Germinal center (tissue), 1 donor: ENCODE data around the gene LMO2.
"Not testable (repeated sequence)": the region's sequence is repeated elsewhere in the genome, so short reads cannot be mapped to it uniquely, and the experiment has no call there.

ENCODE experiments used
- DNase-seq: peaks from one replicate; pipeline ENCODE4 v3.0.0; 2012; ENCODE audit warnings: mixed read lengths, low spot score

LMO2 gene

DNA sequence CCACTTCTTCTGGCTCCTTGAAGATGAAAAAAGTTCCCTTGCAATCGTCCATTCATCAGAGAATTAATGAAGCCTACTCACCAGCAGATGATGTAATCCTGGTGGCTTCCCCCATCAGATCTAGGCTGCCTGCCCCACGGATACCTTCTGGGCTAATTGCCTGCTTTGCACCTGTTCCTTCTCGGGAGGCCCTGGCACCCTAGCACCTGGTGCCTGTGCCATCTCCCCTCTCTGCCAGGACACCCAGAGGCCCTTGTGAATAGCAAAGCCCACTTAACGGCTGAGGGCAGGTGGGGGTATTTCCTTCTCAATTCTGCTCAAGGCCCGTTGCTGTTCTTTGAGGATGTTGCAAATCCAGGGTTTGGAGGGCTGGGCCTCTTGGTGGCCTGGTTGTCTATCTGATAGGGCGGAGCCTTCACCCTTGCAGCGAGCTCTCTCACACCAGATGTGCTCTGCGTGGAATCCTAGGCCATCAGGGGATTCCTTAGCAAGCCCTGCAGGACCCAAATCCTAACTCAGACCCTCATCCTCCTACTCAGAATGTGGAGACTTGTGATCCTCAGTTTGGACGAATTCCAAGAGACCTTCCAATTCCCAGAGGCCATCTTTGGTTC is at the start of gene LMO2:
TSS of gene LMO2 (minus strand) at position 363 of the 614 bp plus-strand sequence. CDS start 22,360 bp downstream, outside the sequence.
- peak; percentile 42 for DNase-seq

DNA sequence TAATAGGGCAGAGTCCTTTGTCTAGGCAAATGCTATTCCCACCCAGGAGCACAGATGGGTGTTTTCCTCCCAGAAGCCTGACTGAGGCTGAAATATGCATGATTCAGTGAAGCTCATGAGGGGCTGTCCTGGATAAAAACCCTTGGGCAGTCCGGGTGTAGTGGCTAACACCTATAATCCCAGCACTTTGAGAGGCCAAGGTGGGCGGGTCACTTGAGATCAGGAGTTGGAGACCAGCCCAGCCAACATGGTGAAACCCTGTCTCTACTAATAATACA is 48.6 kb upstream of the LMO2 start:
- no peak for DNase-seq

DNA sequence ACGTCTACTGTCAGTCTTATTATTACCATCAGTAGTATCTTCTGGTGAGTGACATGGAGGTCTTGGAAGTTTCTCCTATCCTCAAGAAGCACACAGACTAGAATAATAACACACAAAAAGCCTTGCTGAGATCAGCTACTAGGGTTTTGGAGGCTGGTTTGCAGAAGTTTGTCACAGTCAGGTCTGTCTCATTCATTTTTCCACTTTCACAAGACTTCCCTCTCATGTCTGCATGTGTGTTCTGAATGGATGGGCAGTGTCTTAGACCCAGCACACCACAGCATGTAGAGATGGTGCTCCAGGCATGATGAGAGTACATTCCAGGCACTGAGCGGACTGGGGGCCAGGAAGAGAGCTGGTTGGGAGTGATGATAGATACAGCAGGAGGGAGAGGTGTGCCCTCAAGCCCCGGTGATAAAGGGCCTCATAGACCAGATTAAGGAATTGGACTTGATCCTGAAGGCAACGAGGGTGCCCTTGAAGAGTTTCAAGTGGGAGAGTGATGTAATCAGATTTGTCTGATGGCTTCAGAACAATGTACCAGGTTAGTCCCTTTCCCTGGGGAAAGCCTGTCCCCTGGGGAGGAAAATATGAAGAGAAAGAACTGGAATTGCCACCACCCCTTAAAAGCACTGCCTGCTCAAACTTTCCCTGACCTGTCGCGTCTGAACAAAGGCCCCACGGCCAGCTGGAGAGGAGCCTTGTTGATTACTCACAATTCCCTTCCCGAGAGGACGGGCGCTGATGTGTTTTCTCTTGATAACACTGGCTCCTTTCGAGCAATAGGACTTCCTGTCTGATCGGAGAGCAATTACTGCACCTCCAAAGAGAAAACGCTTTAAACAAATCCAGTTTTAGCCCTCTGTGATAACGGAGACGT is 45.1 kb upstream of the LMO2 start:
- DNase-seq = no peak

DNA sequence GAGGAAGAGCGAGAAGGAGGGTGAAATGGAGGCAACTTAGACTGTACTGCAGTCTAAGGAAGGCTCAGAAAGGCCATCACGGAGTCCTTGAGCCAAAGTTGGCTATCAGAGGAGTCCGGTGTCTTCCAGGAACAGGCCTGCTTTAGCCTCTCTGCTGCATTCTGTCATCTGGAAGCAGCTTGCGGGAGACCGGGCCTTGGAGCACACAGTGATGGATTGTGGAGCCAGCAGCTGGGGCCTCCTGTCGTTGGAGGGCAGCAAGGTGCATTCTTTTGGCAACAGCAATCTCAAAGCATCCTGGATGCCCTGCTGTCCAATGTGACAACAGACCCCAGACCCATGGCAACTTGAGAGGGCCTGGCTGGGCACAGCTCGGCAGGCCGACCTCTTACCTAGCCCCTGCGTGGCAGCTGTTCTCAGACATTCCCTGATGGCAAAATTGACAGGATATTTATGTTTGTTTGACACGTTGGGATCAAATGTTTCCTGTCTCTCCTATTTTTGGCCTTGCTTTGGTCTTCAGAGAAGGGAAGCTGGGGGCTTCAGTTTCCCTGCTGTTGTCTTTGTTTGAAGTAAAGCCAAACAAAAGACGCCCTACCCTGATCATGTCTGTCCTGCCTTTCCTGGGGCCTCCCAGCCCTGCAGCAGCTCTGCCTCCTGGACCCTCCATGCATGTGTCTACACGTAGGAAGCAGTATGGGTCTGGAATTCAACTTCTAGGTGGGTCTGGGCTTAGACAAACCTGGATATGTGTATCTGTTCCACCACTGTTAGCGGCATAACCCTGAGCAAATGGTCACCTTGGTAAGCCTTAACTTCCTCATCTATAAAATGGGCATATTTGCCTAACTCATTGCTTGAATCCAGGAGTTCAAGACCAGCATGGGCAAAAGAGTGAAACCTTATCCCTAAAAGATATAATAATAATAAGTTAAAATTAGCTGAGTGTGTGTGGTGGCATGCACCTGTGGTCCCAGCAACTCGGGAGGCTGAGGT is 43.9 kb upstream of the LMO2 start:
- no peak for DNase-seq

DNA sequence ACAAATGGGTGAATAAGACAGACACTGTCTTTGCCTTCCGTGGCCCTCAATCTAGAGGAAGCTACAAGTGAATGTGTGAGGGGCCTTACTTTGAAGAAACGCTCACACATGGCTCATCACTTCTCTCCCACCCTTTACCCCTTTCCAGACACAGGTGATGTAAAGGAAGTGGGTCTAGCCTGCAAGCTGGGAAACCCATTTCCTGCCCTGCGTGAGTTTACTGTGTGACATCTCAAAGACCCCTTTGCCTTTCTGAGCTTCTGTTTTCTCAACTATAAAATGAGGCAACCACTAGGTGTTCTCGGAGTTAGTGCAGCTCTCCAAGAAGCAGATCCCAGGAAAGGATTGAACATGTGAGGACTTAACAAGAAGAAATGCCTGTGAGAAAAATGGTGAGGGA is 43.1 kb upstream of the LMO2 start:
- DNase-seq = no peak

DNA sequence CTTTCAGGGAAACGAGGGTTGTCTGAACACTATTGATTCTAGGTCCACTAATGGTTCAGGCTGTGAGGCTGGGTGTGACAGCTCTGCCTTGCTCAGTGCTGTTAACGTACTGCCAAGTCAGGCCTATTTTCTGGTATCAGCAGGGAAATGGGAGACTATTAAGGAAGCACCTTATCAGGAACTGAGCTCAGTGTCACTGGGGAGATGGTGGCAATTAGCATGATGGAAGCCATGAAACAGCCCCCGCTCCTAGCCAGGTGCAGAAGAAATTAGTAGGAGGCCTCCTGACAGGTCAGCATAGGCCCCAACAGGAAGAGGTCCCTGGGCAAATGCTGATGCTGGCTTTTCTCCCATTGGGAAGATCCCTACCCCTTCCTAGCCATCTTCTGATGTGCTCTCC is 42.6 kb upstream of the LMO2 start:
- DNase-seq = no peak

DNA sequence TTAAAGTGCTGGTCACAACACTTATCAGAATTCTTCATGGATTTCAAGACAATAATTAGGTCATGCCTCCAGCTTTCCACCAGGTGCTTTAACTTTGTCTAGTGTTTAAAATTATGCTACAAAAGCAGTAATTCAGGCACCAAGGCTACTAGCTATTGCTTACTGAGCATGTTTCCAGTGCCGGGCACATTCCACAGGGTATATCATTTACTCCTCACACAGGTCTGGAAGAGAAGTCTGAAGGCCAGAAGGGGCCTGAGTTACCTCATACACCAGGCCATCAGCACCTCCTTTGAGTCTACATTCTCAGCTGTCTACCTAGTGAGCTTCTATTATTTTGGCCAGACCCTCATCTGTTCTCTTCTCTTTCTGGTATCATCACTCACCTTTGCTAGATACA is 41.7 kb upstream of the LMO2 start:
- no peak for DNase-seq

DNA sequence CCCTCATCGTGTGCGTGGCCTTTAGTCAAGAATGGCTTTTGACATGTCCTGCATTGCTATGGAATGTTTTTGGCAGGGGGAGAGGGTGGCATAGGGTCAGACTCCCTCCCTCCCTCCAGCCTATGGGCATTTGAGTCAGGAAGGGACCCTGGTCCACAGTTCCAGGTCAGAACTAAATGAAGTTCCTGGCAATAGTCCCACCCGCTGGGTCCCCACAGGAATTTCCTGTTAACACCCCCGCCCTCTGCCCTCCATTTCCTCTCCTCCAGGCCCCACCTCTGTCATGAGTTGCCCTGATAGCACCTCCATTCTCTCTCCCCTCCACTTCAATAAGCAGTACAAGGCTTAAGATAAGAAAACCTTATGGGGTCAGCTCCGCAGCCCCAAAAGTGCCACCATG is 40.8 kb upstream of the LMO2 start:
- DNase-seq = no peak

DNA sequence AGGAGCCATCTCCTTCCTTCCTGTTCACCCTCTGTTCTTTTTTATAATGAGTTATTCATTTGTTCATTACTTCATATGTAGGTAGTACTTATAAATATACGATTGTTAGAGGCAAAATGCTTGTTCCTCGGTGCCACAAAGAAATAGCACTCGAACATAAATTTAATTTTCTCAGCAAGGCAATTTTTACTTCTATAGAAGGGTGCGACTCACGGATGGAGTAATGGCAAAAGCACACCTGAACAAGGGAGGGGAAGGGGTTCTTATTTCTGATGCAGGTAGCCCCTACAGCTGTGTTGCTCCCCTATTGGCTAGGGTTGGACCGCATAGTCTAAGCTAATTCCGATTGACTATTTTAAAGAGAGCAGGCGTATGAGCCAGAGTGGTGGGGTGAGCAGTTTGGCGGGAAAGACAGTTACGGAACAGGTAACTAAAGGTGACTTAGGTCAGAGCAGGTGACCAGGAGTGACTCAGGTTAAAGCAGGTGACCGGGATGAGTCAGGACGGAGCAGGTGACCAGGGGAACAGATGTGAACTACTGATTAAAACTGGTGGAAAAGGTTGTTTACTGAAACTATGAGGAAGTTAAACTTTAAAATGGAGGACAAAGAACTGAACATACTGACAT is 40.0 kb upstream of the LMO2 start:
- DNase-seq = not testable (repeated sequence)

DNA sequence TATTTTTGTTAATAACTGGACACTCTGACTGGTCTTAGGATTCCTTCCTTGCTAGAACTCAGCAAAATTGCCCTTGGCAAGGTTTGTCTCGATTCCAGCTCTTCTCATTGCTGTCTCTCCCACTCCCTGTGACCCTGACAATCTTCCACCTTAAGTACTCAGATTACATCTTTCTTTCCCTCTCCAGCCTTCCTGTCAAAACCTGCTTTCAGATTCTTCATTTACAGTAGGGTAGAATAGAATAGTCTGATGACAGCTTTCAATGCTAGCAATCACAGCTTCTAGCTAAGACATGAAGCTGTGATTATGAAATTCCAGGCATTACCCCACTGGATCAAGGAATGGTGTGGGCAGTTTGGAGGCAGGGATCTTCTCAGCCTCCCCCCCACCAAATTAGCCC is 39.2 kb upstream of the LMO2 start:
- DNase-seq = no peak

DNA sequence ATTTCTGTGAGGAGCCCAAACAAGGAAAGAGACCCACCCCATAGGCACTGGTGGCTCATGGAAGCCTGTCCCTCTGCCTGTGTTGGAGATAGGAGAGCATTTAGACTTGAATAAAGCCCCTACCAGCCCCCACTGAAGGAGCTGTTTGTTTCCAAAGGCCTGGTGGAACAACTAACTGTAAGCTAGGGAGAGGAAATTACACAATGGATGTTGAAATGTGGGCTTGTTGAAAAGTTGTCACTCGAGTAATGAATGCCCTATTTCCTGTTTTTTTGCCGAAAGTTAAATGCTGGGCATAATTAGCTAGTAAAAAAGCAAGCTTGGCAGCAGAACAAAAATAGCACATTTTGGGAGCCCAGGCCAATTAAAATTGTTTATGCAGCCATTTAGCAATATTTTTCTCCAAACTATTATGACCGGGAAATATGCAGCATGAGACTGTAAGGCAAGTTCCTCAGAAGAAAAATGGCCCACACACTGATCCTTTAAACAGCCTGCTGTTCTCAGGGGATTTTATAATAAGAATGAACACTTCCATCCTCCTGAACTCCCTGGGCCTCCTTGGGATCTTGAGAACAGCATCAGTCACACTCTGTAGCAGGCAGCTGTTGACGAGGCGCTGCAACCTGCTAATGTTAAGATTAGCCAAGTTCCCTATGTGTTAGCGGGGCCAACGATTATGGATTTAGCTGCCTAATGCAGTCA is 38.6 kb upstream of the LMO2 start:
- no peak for DNase-seq

DNA sequence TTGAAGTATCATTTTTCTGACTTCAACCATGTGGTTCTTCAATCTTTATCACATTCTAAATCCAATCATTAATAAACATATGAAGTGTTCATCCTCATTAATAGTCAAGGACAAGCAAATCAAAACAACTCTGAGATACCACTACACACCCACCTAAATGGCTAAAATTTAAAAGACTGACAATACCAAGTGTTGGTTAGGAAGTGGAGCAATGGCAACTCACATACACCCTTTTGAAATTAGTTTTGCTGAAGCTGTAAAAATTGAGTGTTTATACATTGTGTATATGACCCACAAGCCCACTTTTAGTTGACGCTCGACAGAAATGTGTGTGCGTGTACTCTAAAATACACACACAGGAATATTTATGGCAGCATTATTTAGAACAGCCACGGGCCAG is 36.7 kb upstream of the LMO2 start:
- no peak for DNase-seq

DNA sequence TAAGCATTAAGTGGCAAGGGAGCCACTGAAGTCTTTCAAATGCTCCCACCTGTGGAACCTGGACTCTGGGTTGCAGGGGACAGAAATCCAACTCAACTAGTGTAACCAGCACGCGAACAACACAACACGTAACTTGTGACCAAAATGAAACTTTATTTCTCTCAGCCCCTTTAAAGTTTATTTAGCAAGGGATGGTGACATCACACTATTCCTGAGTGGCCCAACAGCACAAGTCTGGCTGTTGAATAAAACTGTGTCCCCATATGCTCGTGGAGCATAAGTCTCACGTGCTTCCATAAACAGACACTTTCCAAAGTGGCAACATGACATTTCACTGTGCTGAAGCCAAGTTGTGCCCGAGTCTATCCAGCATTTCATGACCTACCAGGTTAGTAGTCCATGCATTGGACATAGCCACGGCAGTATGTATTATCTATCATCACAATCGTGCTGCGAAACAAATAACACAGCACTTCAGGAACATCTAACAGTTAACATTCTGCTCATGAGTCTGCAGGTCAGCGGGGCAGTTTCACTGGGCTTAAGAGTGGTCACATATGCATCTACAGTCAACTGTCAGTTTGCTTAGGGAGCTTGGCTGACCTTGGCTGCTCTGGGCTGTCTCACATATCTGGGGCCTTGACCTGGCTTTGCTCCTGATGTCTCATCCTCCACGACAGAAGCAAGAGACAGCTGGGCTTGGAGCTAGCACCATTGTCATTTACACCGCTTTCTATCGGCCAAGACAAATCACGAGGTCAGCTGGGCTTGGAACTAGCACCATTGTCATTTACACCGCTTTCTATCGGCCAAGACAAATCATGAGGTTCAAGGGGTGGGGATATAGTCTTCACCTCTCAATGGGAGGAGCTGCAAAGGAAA is 35.0 kb upstream of the LMO2 start:
- no peak for DNase-seq

DNA sequence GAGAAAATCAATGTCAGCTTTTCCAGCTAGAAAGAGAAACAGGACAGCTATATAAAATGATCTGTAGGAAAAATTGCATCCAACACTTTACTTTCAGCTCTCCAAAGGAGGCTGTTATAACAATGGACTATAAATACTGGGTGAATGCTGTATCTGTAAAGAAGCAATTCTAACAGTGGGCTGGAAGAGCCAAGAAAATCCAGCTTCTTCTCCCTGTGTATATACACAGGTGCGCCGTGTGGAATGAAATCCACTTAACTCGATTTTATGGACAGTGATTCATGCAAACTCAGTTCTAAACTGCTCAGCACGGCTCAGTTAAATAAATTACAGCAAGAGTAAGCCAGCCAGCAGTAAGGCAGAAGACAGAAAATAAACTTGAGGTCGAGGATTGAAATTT is 32.5 kb upstream of the LMO2 start:
- DNase-seq = no peak

DNA sequence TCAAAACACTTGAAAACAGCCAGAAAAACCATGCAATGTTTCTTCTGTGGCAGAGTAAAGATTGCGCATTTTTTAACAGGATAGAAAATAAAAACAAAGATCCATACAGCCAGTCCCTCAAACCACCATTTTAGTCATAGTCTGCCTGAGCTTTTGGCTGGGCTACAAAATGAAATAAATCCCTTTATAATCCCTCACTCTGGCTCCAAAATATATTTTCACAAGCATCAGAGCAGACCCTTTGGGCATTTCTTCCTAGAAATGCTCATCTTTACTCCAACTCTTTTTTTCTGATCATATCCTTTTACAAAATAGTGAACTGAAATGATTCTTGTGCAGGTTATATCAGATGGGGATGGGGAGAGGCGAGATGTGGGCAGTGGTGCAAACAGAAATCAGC is 31.8 kb upstream of the LMO2 start:
- no peak for DNase-seq

DNA sequence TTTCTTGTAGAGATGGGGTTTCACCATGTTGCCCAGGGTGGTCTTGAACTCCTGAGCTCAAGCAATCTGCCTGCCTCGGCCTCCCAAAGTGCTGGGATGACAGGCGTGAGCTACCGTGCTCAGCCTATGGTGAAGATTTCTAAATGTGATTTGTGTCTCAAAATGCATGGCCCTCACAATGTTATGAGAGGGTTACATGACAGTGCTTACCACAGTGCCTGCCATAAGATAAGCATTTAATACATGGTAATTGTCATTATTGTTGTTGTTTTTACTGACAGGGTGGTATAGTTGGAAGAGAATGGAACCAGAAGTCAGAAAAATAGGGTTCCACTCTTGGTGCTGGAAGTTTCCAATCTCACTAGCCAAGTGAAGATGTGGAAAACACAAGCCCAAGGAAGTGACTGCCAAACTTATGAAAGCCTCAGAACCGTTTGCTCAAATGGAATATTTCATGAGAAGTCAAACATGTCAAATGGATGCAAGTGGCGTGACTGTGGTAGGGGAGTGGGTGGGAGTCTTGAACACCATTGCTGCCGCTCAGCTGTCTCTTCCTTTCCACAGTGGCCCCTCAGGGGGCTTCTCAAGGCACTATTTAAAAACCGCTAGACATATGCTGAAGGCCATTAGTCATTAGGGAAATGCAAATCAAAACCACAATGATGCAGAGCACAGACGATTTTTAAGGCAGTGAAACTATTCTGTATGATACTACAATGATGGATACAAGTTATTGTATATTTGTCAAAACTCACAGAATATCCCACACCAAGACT is 29.1 kb upstream of the LMO2 start:
- peak; percentile 84 for DNase-seq

DNA sequence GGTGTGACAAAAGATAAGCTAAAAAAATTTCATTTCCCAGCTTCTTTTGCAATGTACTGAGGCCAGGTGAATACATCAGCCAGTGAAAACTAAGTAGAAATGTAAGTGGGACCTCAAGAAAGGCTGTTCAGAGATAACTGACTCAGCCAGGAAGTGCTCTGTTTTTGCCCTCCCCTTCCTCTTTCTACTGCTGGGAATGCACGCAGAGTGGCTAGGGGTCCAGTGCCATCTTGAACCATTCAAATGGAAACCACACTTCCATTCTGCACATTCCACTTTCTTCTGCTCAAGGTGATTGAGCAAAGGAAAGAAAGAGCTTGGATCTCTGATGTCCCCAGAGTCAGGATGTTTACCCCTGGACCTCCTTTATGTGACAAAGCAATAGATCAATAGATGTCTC is 27.8 kb upstream of the LMO2 start:
- DNase-seq = peak; percentile 17

DNA sequence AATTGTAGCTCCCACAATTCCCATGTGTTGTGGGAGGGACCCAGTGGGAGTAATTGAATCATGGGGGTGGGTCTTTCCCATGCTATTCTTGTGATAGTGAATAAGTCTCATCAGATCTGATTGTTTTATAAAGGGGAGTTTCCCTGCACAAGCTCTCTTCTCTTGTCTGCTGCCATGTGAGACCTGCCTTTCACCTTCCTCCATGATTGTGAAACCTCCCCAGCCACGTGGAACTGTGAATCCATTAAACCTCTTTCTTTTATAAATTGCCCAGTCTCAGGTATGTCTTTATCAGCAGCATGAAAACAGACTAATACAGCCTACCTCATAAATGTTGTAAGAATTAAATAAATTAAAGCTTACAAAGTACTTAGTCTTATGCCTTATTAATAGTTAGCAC is 25.5 kb upstream of the LMO2 start:
- DNase-seq = not testable (repeated sequence)

DNA sequence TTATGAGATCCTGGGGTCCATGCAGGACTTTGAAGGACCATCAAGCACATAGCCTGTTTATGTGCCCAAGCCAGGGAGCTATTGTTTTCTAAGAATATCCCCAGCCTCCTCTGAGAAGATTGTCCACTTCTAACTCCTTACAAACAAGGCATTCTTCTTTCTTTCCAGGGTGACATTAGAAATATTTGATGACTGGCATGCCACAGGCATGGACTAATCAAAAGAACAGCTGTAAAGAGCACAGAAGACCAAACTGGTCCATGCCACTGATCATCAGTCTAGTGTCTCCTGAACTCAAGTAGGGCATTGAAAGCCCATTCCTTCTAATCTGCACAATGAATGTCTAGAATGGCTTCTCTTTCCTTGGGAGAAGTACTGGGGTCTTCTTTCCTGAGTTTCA is 24.9 kb upstream of the LMO2 start:
- DNase-seq = no peak

DNA sequence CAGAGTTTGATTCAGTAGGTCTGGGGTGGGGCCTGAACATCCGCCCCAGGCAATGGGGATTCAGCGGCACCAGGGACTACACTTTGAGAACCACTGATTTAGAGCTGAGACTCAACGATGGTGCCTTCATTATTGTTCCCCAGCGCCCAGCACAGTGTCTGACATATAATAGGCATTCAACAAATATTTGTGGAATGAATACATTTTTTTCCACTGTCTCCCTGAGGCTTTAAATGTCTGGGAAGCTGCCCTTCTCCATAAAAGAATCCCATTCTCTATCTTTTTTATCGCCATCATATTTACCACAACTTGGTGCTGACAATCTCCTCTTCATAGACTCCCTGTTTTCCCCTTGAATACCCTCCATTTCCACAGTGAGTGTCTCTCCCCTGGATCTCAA is 23.6 kb upstream of the LMO2 start:
- DNase-seq = no peak
